Measurements from ENCODE around the gene C20orf144.

DNA sequence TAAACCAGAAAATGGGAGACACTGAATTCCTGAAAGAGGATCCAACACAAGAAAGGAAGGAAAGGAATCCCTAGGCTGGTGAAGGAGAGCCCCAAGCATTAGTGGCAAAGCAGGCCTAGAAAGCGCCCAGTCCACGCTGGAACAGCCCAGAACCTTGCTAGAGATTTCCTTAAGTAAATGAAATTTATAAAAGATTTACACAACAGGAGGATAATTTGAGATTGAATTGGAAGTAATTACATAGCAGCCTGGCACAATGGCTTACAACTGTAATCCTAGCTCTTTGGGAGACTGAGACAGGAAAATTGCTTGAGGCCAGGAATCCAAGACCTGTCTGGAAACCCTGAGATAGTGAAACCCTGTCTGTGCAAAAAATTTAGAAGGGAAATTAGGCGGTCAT, 26.8 kb upstream of the C20orf144 start:
- TF ChIP-seq, protein P1, sequence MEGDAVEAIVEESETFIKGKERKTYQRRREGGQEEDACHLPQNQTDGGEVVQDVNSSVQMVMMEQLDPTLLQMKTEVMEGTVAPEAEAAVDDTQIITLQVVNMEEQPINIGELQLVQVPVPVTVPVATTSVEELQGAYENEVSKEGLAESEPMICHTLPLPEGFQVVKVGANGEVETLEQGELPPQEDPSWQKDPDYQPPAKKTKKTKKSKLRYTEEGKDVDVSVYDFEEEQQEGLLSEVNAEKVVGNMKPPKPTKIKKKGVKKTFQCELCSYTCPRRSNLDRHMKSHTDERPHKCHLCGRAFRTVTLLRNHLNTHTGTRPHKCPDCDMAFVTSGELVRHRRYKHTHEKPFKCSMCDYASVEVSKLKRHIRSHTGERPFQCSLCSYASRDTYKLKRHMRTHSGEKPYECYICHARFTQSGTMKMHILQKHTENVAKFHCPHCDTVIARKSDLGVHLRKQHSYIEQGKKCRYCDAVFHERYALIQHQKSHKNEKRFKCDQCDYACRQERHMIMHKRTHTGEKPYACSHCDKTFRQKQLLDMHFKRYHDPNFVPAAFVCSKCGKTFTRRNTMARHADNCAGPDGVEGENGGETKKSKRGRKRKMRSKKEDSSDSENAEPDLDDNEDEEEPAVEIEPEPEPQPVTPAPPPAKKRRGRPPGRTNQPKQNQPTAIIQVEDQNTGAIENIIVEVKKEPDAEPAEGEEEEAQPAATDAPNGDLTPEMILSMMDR (IDR thresholded peaks at IDR 0.05 in 4 of 5, conservative IDR thresholded peaks at IDR 0.05 in 1 of 5) = no peak
- no peak for TF ChIP-seq POLR2A (IDR thresholded peaks at IDR 0.05)
